Colonic mucosa (tissue), 4 donors: Measurements from ENCODE around the gene MET. TPM values are rescaled to one million over a fixed set of nuclear protein-coding genes. Genes with fewer than 3 reads are reported as not detected.

Experiments
- DNase-seq: peaks from one replicate; pipeline ENCODE4 v3.0.0-alpha.2; 2020
- H3K27ac ChIP-seq: fragments of 200-600 bp; one replicate; pipeline ENCODE4 v1.8.0; 2021
- H3K27me3 ChIP-seq: fragments of 200-600 bp; one replicate; pipeline ENCODE4 v1.8.0; 2021
- H3K36me3 ChIP-seq: fragments of 200-600 bp; one replicate; pipeline ENCODE4 v1.8.0; 2021
- H3K4me1 ChIP-seq: fragments of 200-600 bp; one replicate; pipeline ENCODE4 v1.8.0; 2021; ENCODE audit warnings: mild to moderate bottlenecking
- H3K4me3 ChIP-seq: fragments of 200-600 bp; one replicate; pipeline ENCODE4 v1.8.0; 2021
- H3K9ac ChIP-seq, 2 donors: one replicate each; pipeline ENCODE4 v1.7.0; 2013; ENCODE audit warnings: control low read depth in 2 of 2, low read depth in 2 of 2, low read length in 2 of 2
- H3K9me3 ChIP-seq: fragments of 200-600 bp; one replicate; pipeline ENCODE4 v1.8.0; 2021
- intact Hi-C: fragments of 100-400 bp; cut with DNase I; formaldehyde crosslinking; loops from one replicate; pipeline ENCODE4 v1.14.1; 2022
- total RNA-seq, 2 donors: library from RNA; stranded (reverse); fragmentation: NEBNext Ultra II Directional in 1 of 2; extraction: Animal tissue kit (Norgen Biotek cat#: 25700) in 1 of 2; gene quantifications; one replicate each; pipeline ENCODE4 v1.2.1, GENCODE V29; 2021
- TF ChIP-seq, protein P1 (sequence below): fragments of 200-600 bp; IDR thresholded peaks from one replicate; pipeline ENCODE4 v1.8.0; 2022; ENCODE audit warnings: antibody characterized with exemption, mild to moderate bottlenecking
- donor health status: healthy.
- donor health status: DM: no; HTN: no; CAD: no.
- donor health status: DM: no; HTN: no; CAD: no.

Gene MET
- total RNA-seq, 2 donors from 2014 or later = 38.3 to 45.3 TPM

DNA sequence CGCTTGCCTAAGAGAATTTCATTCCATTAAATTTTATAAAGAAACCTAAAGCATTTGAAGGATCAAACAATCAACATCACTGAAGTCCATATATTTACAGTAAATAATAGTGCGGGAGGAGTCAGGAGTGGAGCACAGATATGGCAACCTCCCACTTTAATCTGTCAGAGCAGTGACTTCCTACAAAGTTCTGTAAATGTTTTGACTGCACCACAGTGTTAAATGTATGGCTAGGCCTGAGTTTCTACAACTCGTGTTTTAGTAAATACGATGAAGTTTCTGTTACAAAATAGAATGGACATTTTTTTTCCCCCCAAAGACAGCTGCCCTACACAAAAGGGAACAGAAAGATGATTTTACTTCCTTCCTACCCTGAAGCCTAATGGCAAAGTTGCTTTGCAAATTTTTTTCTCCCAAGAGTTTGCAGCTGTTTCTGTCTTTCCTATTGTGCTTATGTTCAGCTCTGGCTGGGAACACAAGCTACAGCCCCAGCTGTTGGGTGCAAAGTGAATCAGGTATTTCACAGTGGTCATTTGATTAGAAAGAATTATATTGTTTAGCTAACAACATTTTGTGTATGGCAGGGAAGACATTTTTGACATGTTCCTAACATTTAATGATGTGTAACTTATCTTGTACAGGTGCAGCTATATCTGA, 62.1 kb downstream of the MET start:
- H3K9ac ChIP-seq = no peak overlapping the region
- no peaks in the 10 kb centered on the region for H3K27me3 ChIP-seq
- H3K4me1 ChIP-seq = no peaks in the 10 kb centered on the region
- no peaks in the 10 kb centered on the region for H3K36me3 ChIP-seq
- no peak for DNase-seq
- no peaks in the 10 kb centered on the region for H3K9me3 ChIP-seq
- TF ChIP-seq, protein P1, sequence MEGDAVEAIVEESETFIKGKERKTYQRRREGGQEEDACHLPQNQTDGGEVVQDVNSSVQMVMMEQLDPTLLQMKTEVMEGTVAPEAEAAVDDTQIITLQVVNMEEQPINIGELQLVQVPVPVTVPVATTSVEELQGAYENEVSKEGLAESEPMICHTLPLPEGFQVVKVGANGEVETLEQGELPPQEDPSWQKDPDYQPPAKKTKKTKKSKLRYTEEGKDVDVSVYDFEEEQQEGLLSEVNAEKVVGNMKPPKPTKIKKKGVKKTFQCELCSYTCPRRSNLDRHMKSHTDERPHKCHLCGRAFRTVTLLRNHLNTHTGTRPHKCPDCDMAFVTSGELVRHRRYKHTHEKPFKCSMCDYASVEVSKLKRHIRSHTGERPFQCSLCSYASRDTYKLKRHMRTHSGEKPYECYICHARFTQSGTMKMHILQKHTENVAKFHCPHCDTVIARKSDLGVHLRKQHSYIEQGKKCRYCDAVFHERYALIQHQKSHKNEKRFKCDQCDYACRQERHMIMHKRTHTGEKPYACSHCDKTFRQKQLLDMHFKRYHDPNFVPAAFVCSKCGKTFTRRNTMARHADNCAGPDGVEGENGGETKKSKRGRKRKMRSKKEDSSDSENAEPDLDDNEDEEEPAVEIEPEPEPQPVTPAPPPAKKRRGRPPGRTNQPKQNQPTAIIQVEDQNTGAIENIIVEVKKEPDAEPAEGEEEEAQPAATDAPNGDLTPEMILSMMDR = no peak
- H3K4me3 ChIP-seq = no peak overlapping the region
- intact Hi-C loops = no loop called here
- H3K27ac ChIP-seq = no peak overlapping the region

DNA sequence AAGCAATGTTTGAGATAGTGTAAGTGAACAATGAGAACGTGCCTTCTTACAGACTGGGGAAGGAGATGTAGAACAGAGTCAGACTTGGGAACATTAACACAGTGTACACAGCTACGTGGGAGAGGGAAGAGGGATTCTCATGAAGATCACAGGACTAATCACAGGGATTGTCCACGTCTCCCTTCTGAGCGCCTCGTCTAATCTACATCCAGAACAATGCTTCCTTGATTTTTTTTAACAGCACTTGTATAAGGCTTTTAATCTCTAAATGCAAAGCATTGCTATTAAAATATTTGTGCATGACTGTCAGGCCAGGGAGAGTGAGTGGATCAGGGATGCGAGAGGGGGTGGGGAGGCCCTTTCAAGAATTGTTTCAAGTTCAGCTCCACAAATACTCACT, 62.7 kb downstream of the MET start:
- H3K4me1 ChIP-seq = no peaks in the 10 kb centered on the region
- TF ChIP-seq, protein P1 = no peak
- intact Hi-C loops = no loop called here

GRCh38 chr7:116736927-116737715, 65.1 kb downstream of the MET start:
- TF ChIP-seq, protein P1 = no peak
- Histone ChIP-seq H3K36me3 (no peaks in the 10 kb centered on the region), H3K27me3 (no peaks in the 10 kb centered on the region), H3K4me3 (no peak overlapping the region), H3K27ac (no peak overlapping the region), H3K4me1 (no peaks in the 10 kb centered on the region), H3K9ac (no peak overlapping the region), H3K9me3 (no peaks in the 10 kb centered on the region)
- DNase-seq = no peak
- intact Hi-C loops = no loop called here

More for the DNA sequence above, 62.7 kb downstream of the MET start:
- Histone ChIP-seq H3K27ac (no peak overlapping the region), H3K36me3 (no peaks in the 10 kb centered on the region), H3K9me3 (no peaks in the 10 kb centered on the region), H3K4me3 (no peak overlapping the region), H3K27me3 (no peaks in the 10 kb centered on the region), H3K9ac (no peak overlapping the region)
- no peak for DNase-seq

DNA sequence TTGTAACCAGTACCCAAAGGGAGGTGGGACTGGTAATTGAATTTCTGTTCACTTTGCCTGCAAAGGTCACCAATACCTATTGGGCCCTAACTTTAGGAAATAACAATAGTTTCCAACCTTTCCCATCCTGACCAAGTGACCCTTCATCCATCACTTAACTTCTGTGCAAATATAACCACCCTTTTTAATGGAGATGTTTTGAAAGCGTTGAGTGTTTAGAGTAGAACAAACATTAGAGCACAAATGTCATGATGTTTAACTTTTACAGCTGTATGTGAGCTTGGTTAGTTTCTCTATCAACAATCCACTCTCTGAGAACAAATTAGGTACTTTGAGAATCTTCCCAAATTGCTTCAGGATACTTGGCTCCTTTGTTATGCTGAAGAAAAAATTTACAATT, 66.4 kb downstream of the MET start:
- H3K27ac ChIP-seq = no peak overlapping the region

DNA sequence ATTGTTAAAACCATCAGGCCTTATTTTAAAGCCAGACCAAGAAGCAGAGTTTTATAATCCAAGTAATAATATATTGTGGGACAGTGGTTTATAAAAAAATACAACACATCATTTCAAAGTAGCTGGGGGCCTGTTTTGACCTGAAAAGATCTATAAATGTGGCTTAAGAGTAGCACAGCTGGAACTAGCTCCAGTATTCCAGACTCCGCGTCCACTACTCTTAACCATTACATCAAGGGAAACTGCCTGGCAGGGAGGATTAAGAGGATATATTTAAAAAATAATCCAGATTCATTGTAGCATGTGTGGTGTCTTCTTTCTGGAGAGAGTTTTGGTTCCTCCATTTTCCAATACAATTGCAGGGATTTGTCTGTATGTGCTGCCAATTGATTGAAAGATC, 67.3 kb downstream of the MET start:
- H3K4me1 ChIP-seq = no peaks in the 10 kb centered on the region
- intact Hi-C loops = no loop called here
- H3K4me3 ChIP-seq = no peak overlapping the region
- H3K27me3 ChIP-seq = no peaks in the 10 kb centered on the region
- DNase-seq = no peak
- no peak overlapping the region for H3K9ac ChIP-seq
- no peaks in the 10 kb centered on the region for H3K9me3 ChIP-seq
- H3K36me3 ChIP-seq = no peaks in the 10 kb centered on the region
- TF ChIP-seq, protein P1 = no peak
- no peak overlapping the region for H3K27ac ChIP-seq

More for the DNA sequence above, 66.4 kb downstream of the MET start:
- TF ChIP-seq, protein P1 = no peak
- no peaks in the 10 kb centered on the region for H3K27me3 ChIP-seq
- no peak overlapping the region for H3K4me3 ChIP-seq
- H3K9me3 ChIP-seq = no peaks in the 10 kb centered on the region
- intact Hi-C loops = no loop called here
- DNase-seq = no peak
- no peaks in the 10 kb centered on the region for H3K4me1 ChIP-seq
- H3K9ac ChIP-seq = no peak overlapping the region
- no peaks in the 10 kb centered on the region for H3K36me3 ChIP-seq
